HepG2 (cell line): ENCODE results near the gene EPHX1. TPM values are rescaled to one million over a fixed set of nuclear protein-coding genes. Genes with fewer than 3 reads are reported as not detected.

Experiments
- ARNTL ChIP-seq: sonication (generic); formaldehyde crosslinking; IDR thresholded peaks from 2 replicates; pipeline ENCODE4 v1.4.0; 2020; ENCODE audit warnings: mild to moderate bottlenecking, missing genetic modification reagents
- CEBPB ChIP-seq: IDR thresholded peaks from 2 replicates; pipeline ENCODE4 v1.6.1; 2011; ENCODE audit warnings: low read depth, low read length, improper control_type of control experiment, borderline replicate concordance
- HMGA1 ChIP-seq: sonication (generic); formaldehyde crosslinking; conservative IDR thresholded peaks from 2 replicates; pipeline ENCODE4 v1.4.0; 2020; ENCODE audit warnings: missing genetic modification reagents
- HNRNPK ChIP-seq: fragments of 200-400 bp; formaldehyde crosslinking; IDR thresholded peaks from 2 replicates; pipeline ENCODE4 v1.6.1; 2018; ENCODE audit warnings: low read length, low read depth, moderate library complexity, mild to moderate bottlenecking; ENCODE audit not compliant: poor library complexity, severe bottlenecking
- MAFK ChIP-seq, 2 experiments: IDR thresholded peaks in 1 of 2; conservative IDR thresholded peaks in 1 of 2; 2 replicates each; pipeline ENCODE4 v1.6.1; 2011; ENCODE audit warnings: improper control_type of control experiment in 2 of 2, low read length in 2 of 2
- NFKBIZ ChIP-seq: IDR thresholded peaks from 2 replicates; pipeline ENCODE4 v1.6.1; 2018; ENCODE audit warnings: missing genetic modification reagents, missing compliant biosample characterization
- NFYC ChIP-seq: IDR thresholded peaks from 2 replicates; pipeline ENCODE4 v1.6.1; 2016; ENCODE audit warnings: missing genetic modification reagents, missing compliant biosample characterization
- POGZ ChIP-seq: sonication (generic); formaldehyde crosslinking; IDR thresholded peaks from 2 replicates; pipeline ENCODE4 v1.4.0; 2020; ENCODE audit warnings: mild to moderate bottlenecking, missing genetic modification reagents
- POLR2A ChIP-seq, 2 experiments: IDR thresholded peaks; 2 replicates each; pipeline ENCODE4 v1.6.1; 2011; ENCODE audit warnings: low read depth in 2 of 2, low read length in 2 of 2, mild to moderate bottlenecking in 1 of 2, moderate library complexity in 1 of 2; ENCODE audit not compliant: insufficient read depth in 1 of 2
- SIN3A ChIP-seq: IDR thresholded peaks from 2 replicates; pipeline ENCODE4 v1.6.1; 2011; ENCODE audit warnings: low read depth, mild to moderate bottlenecking, control low read depth, low read length, borderline replicate concordance
- TSC22D2 ChIP-seq: sonication (generic); formaldehyde crosslinking; IDR thresholded peaks from 2 replicates; pipeline ENCODE4 v1.5.1; 2020; ENCODE audit warnings: missing genetic modification reagents, mild to moderate bottlenecking, borderline replicate concordance
- U2AF2 ChIP-seq: fragments of 200-400 bp; formaldehyde crosslinking; IDR thresholded peaks from 2 replicates; pipeline ENCODE4 v1.6.1; 2017; ENCODE audit warnings: low read depth, mild to moderate bottlenecking, low read length
- ZBTB20 ChIP-seq: sonication (generic); formaldehyde crosslinking; IDR thresholded peaks from 2 replicates; pipeline ENCODE4 v1.8.1; 2023; ENCODE audit warnings: missing genetic modification reagents, low read depth, mild to moderate bottlenecking, borderline replicate concordance
- ZBTB21 ChIP-seq: sonication (generic); formaldehyde crosslinking; IDR thresholded peaks from 2 replicates; pipeline ENCODE4 v1.4.0; 2020; ENCODE audit warnings: missing genetic modification reagents
- ZMAT3 ChIP-seq: sonication (generic); formaldehyde crosslinking; conservative IDR thresholded peaks from 2 replicates; pipeline ENCODE4 v1.7.0; 2021; ENCODE audit warnings: missing genetic modification reagents
- ZNF329 ChIP-seq: sonication (generic); formaldehyde crosslinking; IDR thresholded peaks from 2 replicates; pipeline ENCODE4 v1.9.0; 2021; ENCODE audit warnings: low read depth, mild to moderate bottlenecking, missing genetic modification reagents
- ZNF552 ChIP-seq: sonication (generic); formaldehyde crosslinking; IDR thresholded peaks from 2 replicates; pipeline ENCODE4 v1.9.0; 2022; ENCODE audit warnings: missing genetic modification reagents, mild to moderate bottlenecking, borderline replicate concordance
- ZNF749 ChIP-seq: sonication (generic); formaldehyde crosslinking; IDR thresholded peaks from 2 replicates; pipeline ENCODE4 v1.8.0; 2022; ENCODE audit warnings: mild to moderate bottlenecking, missing genetic modification reagents, moderate library complexity, borderline replicate concordance
- ZNF790 ChIP-seq: sonication (generic); formaldehyde crosslinking; IDR thresholded peaks from 2 replicates; pipeline ENCODE4 v1.8.0; 2022; ENCODE audit warnings: missing genetic modification reagents, mild to moderate bottlenecking, borderline replicate concordance
- ZNF792 ChIP-seq: IDR thresholded peaks from 2 replicates; pipeline ENCODE4 v1.6.1; 2016
- ZSCAN22 ChIP-seq: sonication (generic); formaldehyde crosslinking; IDR thresholded peaks from 2 replicates; pipeline ENCODE4 v1.4.0; 2020; ENCODE audit warnings: mild to moderate bottlenecking, missing genetic modification reagents
- polyA plus RNA-seq, 8 experiments: library from polyadenylated mRNA; depleted of rRNA in 3 of 8; stranded (reverse) in 7 of 8; unstranded in 1 of 8; fragments of >200 nt; fragmentation: Illumina TruSeq in 4 of 8; extraction: Trizol in 4 of 8; gene quantifications; 2 replicates each; pipeline versions ENCODE4 v1.2.1 to v1.2.3, GENCODE V29; 2011 to 2016; ENCODE audit warnings: low read depth in 4 of 8, missing spikeins in 1 of 8, mixed read lengths in 1 of 8; ENCODE audit not compliant: insufficient read depth in 1 of 8
- total RNA-seq, 5 experiments: library from RNA; depleted of rRNA; stranded (reverse); fragments of >200 nt; fragmentation: Illumina TruSeq; extraction: Trizol; gene quantifications; 2 replicates each; pipeline ENCODE4 v1.2.3, GENCODE V29; 2016; ENCODE audit warnings: low read depth in 1 of 5
- TF ChIP-seq, protein P1 (sequence below): sonication (generic); formaldehyde crosslinking; IDR thresholded peaks from 2 replicates; pipeline ENCODE4 v1.9.0; 2021; ENCODE audit warnings: missing genetic modification reagents, borderline replicate concordance
- TF ChIP-seq, protein P2 (sequence below): IDR thresholded peaks from 2 replicates; pipeline ENCODE4 v1.6.1; 2016; ENCODE audit warnings: mild to moderate bottlenecking
- TF ChIP-seq, protein P3 (sequence below): sonication (generic); formaldehyde crosslinking; IDR thresholded peaks from 2 replicates; pipeline ENCODE4 v1.8.0; 2023; ENCODE audit warnings: mild to moderate bottlenecking, missing genetic modification reagents

EPHX1 gene
- total and polyA plus RNA-seq, 2 of the 13 experiments (the other 11 are each of a cell fraction or from before 2014, with no cell fraction given) = 27.7 to 36.5 TPM

DNA sequence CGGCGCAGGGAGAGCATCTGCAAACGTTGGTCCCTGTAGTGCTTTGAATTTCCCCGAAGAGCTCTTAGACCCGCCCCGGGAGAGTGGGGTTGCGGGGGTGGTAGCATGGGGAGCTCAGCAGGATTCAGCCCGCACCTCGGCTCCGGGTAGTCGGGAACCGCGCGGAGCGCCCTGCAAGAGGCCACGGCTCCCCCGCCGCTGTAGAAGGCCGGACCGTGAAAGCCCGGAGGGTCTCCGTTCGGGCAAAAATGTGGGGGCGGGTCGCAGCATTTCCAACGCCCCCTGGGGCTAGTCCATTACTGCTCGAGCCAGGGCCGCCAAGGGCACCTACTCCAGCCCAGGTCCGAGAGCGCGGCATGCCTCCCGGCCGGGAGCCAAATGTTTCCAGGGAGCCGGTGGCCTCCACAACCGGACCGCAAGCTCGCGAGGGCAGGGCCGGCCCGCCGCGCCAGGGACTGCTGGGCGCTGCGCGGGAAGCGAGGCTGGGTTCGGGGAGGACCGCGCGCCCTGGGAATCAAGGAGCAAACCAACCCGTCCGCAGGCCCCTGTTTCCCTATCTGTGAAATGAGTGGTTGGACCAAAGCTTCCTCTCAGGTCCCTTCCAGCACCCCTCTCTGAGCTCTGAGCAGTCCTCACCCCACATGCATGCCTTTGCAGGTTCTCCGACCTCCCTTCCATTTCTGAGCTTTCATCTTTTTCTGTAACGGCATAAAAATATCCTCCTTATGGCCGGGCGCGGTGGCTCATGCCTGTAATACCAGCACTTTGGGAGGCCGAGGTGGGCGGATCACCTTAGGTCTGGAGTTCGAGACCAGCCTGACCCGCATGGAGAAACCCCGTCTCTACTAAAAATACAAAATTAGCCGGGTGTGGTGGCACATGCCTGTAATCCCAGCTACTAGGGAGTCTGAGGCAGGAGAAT, 73.0 kb downstream of the EPHX1 start (continued):
- TF ChIP-seq ZBTB20 (CRISPR knock-in tag) (no peak), POGZ (CRISPR knock-in tag) (0 out of 2 replicates have a peak, but pooled peaks have one; percentile 3), NFKBIZ (CRISPR knock-in tag) (no peak), U2AF2 (no peak), NFYC (CRISPR knock-in tag) (no peak), ZNF329 (CRISPR knock-in tag) (no peak), ZSCAN22 (no peak), TSC22D2 (CRISPR knock-in tag) (no peak), HMGA1 (CRISPR knock-in tag) (no peak), SIN3A (no peak), ZNF792 (no peak), ZNF790 (CRISPR knock-in tag) (0 out of 2 replicates have a peak, but pooled peaks have one; percentile 74), MAFK (conservative IDR thresholded peaks at IDR 0.05 in 1 of 2, IDR thresholded peaks at IDR 0.05 in 1 of 2; ENCODE audit: low read length in 2 of 2) (no peak), CEBPB (no peak), ZNF552 (no peak), ZBTB21 (CRISPR knock-in tag) (no peak), ZMAT3 (CRISPR knock-in tag) (no peak), ARNTL (CRISPR knock-in tag) (no peak), POLR2A (IDR thresholded peaks at IDR 0.05; ENCODE audit: insufficient read depth in 1 of 2, low read depth in 2 of 2, low read length in 2 of 2) (peak in 1 of 2 experiments; percentile 11; a peak in 1 of 4 replicates), HNRNPK (no peak), ZNF749 (no peak; the same call in 1 of the 2 replicates)
- TF ChIP-seq, protein P1, sequence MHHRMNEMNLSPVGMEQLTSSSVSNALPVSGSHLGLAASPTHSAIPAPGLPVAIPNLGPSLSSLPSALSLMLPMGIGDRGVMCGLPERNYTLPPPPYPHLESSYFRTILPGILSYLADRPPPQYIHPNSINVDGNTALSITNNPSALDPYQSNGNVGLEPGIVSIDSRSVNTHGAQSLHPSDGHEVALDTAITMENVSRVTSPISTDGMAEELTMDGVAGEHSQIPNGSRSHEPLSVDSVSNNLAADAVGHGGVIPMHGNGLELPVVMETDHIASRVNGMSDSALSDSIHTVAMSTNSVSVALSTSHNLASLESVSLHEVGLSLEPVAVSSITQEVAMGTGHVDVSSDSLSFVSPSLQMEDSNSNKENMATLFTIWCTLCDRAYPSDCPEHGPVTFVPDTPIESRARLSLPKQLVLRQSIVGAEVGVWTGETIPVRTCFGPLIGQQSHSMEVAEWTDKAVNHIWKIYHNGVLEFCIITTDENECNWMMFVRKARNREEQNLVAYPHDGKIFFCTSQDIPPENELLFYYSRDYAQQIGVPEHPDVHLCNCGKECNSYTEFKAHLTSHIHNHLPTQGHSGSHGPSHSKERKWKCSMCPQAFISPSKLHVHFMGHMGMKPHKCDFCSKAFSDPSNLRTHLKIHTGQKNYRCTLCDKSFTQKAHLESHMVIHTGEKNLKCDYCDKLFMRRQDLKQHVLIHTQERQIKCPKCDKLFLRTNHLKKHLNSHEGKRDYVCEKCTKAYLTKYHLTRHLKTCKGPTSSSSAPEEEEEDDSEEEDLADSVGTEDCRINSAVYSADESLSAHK (CRISPR knock-in tag) = no peak
- TF ChIP-seq, protein P2, sequence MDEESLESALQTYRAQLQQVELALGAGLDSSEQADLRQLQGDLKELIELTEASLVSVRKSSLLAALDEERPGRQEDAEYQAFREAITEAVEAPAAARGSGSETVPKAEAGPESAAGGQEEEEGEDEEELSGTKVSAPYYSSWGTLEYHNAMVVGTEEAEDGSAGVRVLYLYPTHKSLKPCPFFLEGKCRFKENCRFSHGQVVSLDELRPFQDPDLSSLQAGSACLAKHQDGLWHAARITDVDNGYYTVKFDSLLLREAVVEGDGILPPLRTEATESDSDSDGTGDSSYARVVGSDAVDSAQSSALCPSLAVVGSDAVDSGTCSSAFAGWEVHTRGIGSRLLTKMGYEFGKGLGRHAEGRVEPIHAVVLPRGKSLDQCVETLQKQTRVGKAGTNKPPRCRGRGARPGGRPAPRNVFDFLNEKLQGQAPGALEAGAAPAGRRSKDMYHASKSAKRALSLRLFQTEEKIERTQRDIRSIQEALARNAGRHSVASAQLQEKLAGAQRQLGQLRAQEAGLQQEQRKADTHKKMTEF (CRISPR knock-in tag) = no peak; the same call in none of the 2 replicates
- TF ChIP-seq, protein P3, sequence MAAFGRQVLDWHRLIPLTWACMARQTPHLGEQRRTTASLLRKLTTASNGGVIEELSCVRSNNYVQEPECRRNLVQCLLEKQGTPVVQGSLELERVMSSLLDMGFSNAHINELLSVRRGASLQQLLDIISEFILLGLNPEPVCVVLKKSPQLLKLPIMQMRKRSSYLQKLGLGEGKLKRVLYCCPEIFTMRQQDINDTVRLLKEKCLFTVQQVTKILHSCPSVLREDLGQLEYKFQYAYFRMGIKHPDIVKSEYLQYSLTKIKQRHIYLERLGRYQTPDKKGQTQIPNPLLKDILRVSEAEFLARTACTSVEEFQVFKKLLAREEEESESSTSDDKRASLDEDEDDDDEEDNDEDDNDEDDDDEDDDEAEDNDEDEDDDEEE = no peak
